OCI-LY7 (cell line): Measurements from ENCODE around the gene DAPK3. TPM values are rescaled to one million over a fixed set of nuclear protein-coding genes. Genes with fewer than 3 reads are reported as not detected.

Source experiments
- BruUV-seq: library from RNA; stranded (reverse); fragments of 400-500 nt; replicated peaks from 2 replicates; lab custom pipeline; 2021; lab: Mats Ljungman, UMichigan
- CTCF ChIA-PET: fragments of 300-600 bp; sonication (Branson Sonifier 250); formaldehyde crosslinking; loops from one replicate; lab custom pipeline; 2022; ENCODE audit warnings: antibody characterized with exemption; ENCODE audit not compliant: unreplicated experiment; lab: Charles Lee
- POLR2A ChIA-PET: fragments of 300-600 bp; sonication (Branson Sonifier 250); formaldehyde crosslinking; loops from one replicate; lab custom pipeline; 2022; ENCODE audit warnings: antibody characterized with exemption; lab: Charles Lee
- DNase-seq: peaks from one replicate; pipeline ENCODE4 v3.0.0-alpha.2; 2015; ENCODE audit warnings: low spot score
- H2AFZ ChIP-seq: fragments of 200-600 bp; sonication (generic), shearing (Covaris generic); 2 replicates; pipeline ENCODE4 v1.6.1; 2014; ENCODE audit warnings: mild to moderate bottlenecking, antibody characterized with exemption, low read length, moderate library complexity
- H3K27ac ChIP-seq: fragments of 200-600 bp; sonication (generic); 2 replicates; pipeline ENCODE4 v1.5.1; 2014; ENCODE audit warnings: mixed run types, low read depth, mild to moderate bottlenecking, moderate library complexity, low read length, inconsistent platforms; ENCODE audit not compliant: poor library complexity, severe bottlenecking
- H3K36me3 ChIP-seq: fragments of 200-600 bp; sonication (generic); 2 replicates; pipeline ENCODE4 v1.6.1; 2014; ENCODE audit warnings: mild to moderate bottlenecking, antibody characterized with exemption, low read length, moderate library complexity, mixed read lengths; ENCODE audit not compliant: insufficient read depth
- H3K4me1 ChIP-seq: fragments of 200-600 bp; sonication (generic); 2 replicates; pipeline ENCODE4 v1.5.1; 2014; ENCODE audit warnings: mild to moderate bottlenecking, low read length; ENCODE audit not compliant: insufficient read depth, poor library complexity, severe bottlenecking
- H3K4me2 ChIP-seq: fragments of 200-600 bp; sonication (generic); 2 replicates; pipeline ENCODE4 v1.6.1; 2014; ENCODE audit warnings: mild to moderate bottlenecking, low read length
- H3K4me3 ChIP-seq: fragments of 200-600 bp; sonication (generic); 2 replicates; pipeline ENCODE4 v1.5.1; 2014; ENCODE audit warnings: mild to moderate bottlenecking, low read depth, low read length; ENCODE audit not compliant: poor library complexity, severe bottlenecking
- H3K79me2 ChIP-seq: fragments of 200-600 bp; sonication (generic); 2 replicates; pipeline ENCODE4 v1.6.1; 2016; ENCODE audit warnings: low read depth, mild to moderate bottlenecking, low read length, moderate library complexity, mixed read lengths; ENCODE audit not compliant: insufficient read depth
- H3K9me2 ChIP-seq: fragments of 200-600 bp; sonication (generic); 2 replicates; pipeline ENCODE4 v1.6.1; 2016; ENCODE audit warnings: mild to moderate bottlenecking, low read length, mixed read lengths; ENCODE audit not compliant: insufficient read depth
- H3K9me3 ChIP-seq: fragments of 200-600 bp; sonication (generic); 2 replicates; pipeline ENCODE4 v1.6.1; 2014; ENCODE audit warnings: mild to moderate bottlenecking, mixed run types, low read length, mixed read lengths
- H4K20me1 ChIP-seq: fragments of 200-600 bp; sonication (generic); 2 replicates; pipeline ENCODE4 v1.6.1; 2014; ENCODE audit warnings: mild to moderate bottlenecking, antibody characterized with exemption, low read length, moderate library complexity, mixed read lengths; ENCODE audit not compliant: insufficient read depth
- EZH2phosphoT487 ChIP-seq: fragments of 200-600 bp; sonication (generic); IDR thresholded peaks from 2 replicates; pipeline ENCODE4 v1.6.1; 2018; ENCODE audit warnings: low read depth, borderline replicate concordance, mild to moderate bottlenecking, mixed run types, antibody characterized with exemption, low read length, moderate library complexity, mixed read lengths
- intact Hi-C: fragments of 100-400 bp; cut with micrococcal nuclease; formaldehyde crosslinking; loops from one replicate; pipeline ENCODE4 v1.10.0; 2022; ENCODE audit not compliant: unreplicated experiment
- total RNA-seq, 2 experiments: library from RNA; depleted of rRNA in 1 of 2; stranded (reverse); fragments of >200 nt in 1 of 2; shearing (Covaris generic) in 1 of 2; gene quantifications; 2 replicates each; pipeline ENCODE4 v1.2.3, GENCODE V29; 2014 to 2022
- TF ChIP-seq, protein P1 (sequence below): fragments of 200-600 bp; sonication (generic); conservative IDR thresholded peaks from 2 replicates; pipeline ENCODE4 v1.5.1; 2014; ENCODE audit warnings: mild to moderate bottlenecking, antibody characterized with exemption, low read length, moderate library complexity, mixed read lengths

DAPK3 gene
- total RNA-seq, 2 experiments from 2014 or later: 47.1 to 49.3 TPM

DNA sequence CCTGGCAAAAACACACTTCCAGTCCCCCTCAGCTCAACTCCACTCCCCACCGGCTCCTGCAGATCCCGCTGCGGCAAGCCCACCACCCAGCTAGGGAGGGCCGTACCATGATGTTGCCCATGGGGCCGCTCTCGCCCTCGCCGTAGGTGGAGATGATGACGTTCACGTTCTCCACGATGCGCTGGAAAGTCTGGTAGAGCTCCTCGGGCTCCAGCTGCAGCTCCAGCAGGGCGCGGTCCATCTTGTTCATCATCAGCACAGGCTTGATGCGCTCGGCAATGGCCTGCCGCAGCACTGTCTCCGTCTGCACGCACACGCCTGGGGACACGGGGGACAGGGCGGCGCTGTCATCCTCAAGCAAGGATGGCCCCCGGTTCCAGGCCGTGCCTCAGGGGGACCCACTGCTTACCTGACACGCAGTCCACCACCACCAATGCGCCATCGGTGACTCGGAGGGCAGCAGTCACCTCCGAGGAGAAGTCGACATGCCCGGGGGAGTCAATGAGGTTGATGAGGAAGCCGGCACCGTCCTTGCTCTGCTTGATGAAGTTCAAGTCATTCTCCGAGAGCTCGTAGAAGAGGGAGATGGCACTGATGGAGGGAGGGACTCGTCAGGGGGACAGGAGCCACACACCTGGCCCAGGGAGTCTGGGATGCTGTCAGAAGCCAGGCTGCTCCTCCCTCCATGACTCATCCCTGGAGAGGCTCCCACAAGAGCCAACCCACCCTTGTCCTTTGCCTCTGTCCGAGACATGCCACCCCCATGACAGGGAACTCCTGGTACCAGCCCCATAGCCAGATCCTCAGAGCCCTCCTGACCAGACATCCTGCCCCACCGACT is 12.0 kb upstream of the DAPK3 start:
- Histone ChIP-seq H3K9me2 (no peaks in the 10 kb centered on the region), H3K4me1 (peaks cover 28% of the 10 kb centered on the region), H2AFZ (no peak overlapping the region), H4K20me1 (peaks cover 54% of the 10 kb centered on the region), H3K79me2 (peaks cover 68% of the 10 kb centered on the region), H3K9me3 (no peaks in the 10 kb centered on the region), H3K4me2 (peak overlapping the region; percentile 80), H3K4me3 (peak overlapping the region; percentile 93), H3K27ac (peak overlapping the region; percentile 87), H3K36me3 (peaks cover 72% of the 10 kb centered on the region)
- CTCF ChIA-PET: no interaction called here
- intact Hi-C loops: no loop called here
- DNase-seq: no peak
- POLR2A ChIA-PET: interaction anchor here (1.4 kb wide), 1 partner anchor 14 kb away, joined by 7 read pairs; no protein-coding TSS in a partner anchor
- BruUV-seq: TSS peak; percentile 20
- no peak for TF ChIP-seq EZH2phosphoT487
- TF ChIP-seq, protein P1, sequence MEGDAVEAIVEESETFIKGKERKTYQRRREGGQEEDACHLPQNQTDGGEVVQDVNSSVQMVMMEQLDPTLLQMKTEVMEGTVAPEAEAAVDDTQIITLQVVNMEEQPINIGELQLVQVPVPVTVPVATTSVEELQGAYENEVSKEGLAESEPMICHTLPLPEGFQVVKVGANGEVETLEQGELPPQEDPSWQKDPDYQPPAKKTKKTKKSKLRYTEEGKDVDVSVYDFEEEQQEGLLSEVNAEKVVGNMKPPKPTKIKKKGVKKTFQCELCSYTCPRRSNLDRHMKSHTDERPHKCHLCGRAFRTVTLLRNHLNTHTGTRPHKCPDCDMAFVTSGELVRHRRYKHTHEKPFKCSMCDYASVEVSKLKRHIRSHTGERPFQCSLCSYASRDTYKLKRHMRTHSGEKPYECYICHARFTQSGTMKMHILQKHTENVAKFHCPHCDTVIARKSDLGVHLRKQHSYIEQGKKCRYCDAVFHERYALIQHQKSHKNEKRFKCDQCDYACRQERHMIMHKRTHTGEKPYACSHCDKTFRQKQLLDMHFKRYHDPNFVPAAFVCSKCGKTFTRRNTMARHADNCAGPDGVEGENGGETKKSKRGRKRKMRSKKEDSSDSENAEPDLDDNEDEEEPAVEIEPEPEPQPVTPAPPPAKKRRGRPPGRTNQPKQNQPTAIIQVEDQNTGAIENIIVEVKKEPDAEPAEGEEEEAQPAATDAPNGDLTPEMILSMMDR: no peak

DNA sequence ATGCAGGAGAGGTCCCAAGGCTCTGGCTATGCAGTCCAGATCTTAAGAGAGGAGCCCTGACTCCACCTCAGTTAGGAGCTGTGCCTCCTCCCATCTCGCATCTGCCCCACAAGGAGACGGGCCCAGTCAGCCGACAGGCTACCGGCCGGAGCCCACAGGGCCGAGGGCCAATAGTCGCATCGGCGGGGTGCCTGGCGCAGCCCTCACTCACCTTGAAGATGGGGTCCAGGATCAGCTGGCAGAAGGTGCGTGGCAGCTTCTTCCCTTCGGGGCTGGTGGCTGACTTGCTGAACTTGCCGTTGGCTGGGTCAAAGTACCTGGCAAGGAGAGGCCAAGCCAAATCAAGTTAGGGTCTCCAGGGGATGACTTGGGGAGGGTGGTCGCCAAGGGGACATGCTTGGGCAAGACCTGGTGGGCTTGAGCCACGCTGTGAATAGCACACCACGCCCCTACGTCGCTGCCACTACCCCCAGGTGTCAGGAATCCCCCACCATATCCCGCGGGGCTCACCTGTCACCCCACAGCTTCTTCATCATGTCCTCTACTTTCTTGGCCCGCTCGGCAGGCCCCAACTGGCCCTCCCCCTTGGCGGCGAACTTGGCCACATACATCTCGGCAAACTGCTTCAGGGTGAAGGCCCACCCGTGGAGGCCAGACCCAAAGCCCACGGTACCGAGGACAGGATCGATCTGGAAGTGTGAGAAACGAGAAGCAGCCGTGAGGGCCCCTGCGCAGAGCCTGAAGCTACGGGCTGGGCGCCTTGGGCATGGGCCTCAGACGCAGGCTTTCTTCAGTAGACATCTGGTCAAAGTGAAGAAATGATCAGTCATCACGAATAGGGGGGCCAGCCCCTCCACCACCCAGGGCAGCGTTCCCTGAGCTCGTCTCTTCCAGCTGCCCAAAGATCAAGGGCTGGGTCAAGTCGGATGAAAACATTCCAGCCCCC is 11.1 kb upstream of the DAPK3 start:
- H3K4me3 ChIP-seq: no peak overlapping the region
- CTCF ChIA-PET: interaction anchor here (0.6 kb wide), 1 partner anchor 13 kb away, joined by 4 read pairs; no protein-coding TSS in a partner anchor
- no peak overlapping the region for H3K4me2 ChIP-seq
- peaks cover 56% of the 10 kb centered on the region for H4K20me1 ChIP-seq
- H2AFZ ChIP-seq: no peak overlapping the region
- intact Hi-C loops: no loop called here
- peaks cover 68% of the 10 kb centered on the region for H3K79me2 ChIP-seq
- peaks cover 81% of the 10 kb centered on the region for H3K36me3 ChIP-seq
- H3K9me3 ChIP-seq: no peaks in the 10 kb centered on the region
- TF ChIP-seq EZH2phosphoT487: no peak
- TF ChIP-seq, protein P1: no peak
- H3K27ac ChIP-seq: no peak overlapping the region
- no peaks in the 10 kb centered on the region for H3K9me2 ChIP-seq
- no TSS peak for BruUV-seq
- H3K4me1 ChIP-seq: peaks cover 21% of the 10 kb centered on the region
- POLR2A ChIA-PET: interaction anchor here (0.5 kb wide), 1 partner anchor 851 kb away, joined by 4 read pairs; no protein-coding TSS in a partner anchor
- no peak for DNase-seq
